Mesendoderm (in vitro differentiated cells): Measurements from ENCODE around the gene IL15.

Source experiments
- DNase-seq: peaks from one replicate; pipeline ENCODE4 v3.0.0; 2013
- H2AK5ac ChIP-seq: 2 replicates; pipeline ENCODE4 v1.6.1; 2013; ENCODE audit warnings: low read length, inconsistent platforms
- H2BK120ac ChIP-seq: 2 replicates; pipeline ENCODE4 v1.6.1; 2013; ENCODE audit warnings: low read depth, mild to moderate bottlenecking, low read length, moderate library complexity, mixed read lengths
- H2BK15ac ChIP-seq: replicated peaks from 2 replicates; pipeline ENCODE4 v1.6.1; 2013; ENCODE audit warnings: low read depth, mild to moderate bottlenecking, moderate library complexity
- H2BK5ac ChIP-seq: 2 replicates; pipeline ENCODE4 v1.6.1; 2013; ENCODE audit warnings: low read length, inconsistent platforms
- H3K18ac ChIP-seq: 2 replicates; pipeline ENCODE4 v1.6.1; 2013; ENCODE audit warnings: mild to moderate bottlenecking, low read length, mixed read lengths
- H3K23ac ChIP-seq: one replicate; pipeline ENCODE4 v1.6.1; 2013; ENCODE audit warnings: low read length
- H3K27ac ChIP-seq: 2 replicates; pipeline ENCODE4 v1.5.1; 2013; ENCODE audit warnings: low read depth, mild to moderate bottlenecking, inconsistent platforms, low read length, moderate library complexity
- H3K27me3 ChIP-seq: 2 replicates; pipeline ENCODE4 v1.6.1; 2013; ENCODE audit warnings: low read length, control low read depth, mild to moderate bottlenecking, inconsistent platforms; ENCODE audit not compliant: insufficient read depth, poor library complexity
- H3K36me3 ChIP-seq: 2 replicates; pipeline ENCODE4 v1.6.1; 2013; ENCODE audit warnings: low read length, inconsistent platforms; ENCODE audit not compliant: control insufficient read depth, insufficient read depth
- H3K4ac ChIP-seq: one replicate; pipeline ENCODE4 v1.6.1; 2013; ENCODE audit warnings: low read depth, mild to moderate bottlenecking, low read length, moderate library complexity
- H3K4me1 ChIP-seq: 2 replicates; pipeline ENCODE4 v1.6.1; 2013; ENCODE audit warnings: low read depth, low read length, inconsistent platforms; ENCODE audit not compliant: control insufficient read depth
- H3K4me2 ChIP-seq: 2 replicates; pipeline ENCODE4 v1.6.1; 2013; ENCODE audit warnings: low read length
- H3K4me3 ChIP-seq: 2 replicates; pipeline ENCODE4 v1.5.1; 2013; ENCODE audit warnings: mild to moderate bottlenecking, low read length
- H3K56ac ChIP-seq: one replicate; pipeline ENCODE4 v1.6.1; 2013; ENCODE audit warnings: low read length
- H3K79me1 ChIP-seq: 2 replicates; pipeline ENCODE4 v1.6.1; 2013; ENCODE audit warnings: low read length, inconsistent platforms
- H3K79me2 ChIP-seq: 2 replicates; pipeline ENCODE4 v1.6.1; 2013; ENCODE audit warnings: mild to moderate bottlenecking, low read length; ENCODE audit not compliant: control insufficient read depth, insufficient read depth
- H3K9ac ChIP-seq: 2 replicates; pipeline ENCODE4 v1.6.1; 2013; ENCODE audit warnings: low read length, inconsistent platforms
- H4K5ac ChIP-seq: one replicate; pipeline ENCODE4 v1.6.1; 2013; ENCODE audit warnings: low read length
- H4K8ac ChIP-seq: one replicate; pipeline ENCODE4 v1.6.1; 2013; ENCODE audit warnings: low read depth, mild to moderate bottlenecking, control low read depth, low read length, moderate library complexity
- WGBS: extraction: QIAGEN DNeasy Blood & Tissue Kit; methylation state at CpG from one replicate; pipeline ENCODE4 v1.1.7; 2013; ENCODE audit warnings: low lambda C conversion rate, missing lambda C conversion rate; ENCODE audit not compliant: insufficient coverage; ENCODE audit errors: extremely low coverage; 5-methylcytosine and 5-hydroxymethylcytosine counted together

The IL15 gene

DNA sequence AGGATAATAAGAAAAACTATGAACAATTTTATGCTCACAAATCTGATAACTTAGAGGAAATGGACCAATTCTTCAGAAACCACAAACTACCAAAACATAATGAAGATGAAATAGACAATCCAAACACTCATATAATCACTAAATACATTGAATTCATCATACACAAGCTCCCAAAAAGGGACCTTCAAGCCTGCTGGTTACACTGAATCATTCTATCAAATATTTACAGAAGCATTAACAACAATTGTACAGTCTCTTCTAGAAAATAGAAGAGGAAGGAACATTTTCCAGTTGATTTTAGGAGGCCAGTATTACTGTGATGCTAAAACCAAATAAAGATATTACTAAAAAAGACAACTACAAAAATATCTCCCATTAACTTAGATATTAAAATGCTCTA lies 88.3 kb downstream of the IL15 start:
- no peaks in the 10 kb centered on the region for H3K27me3 ChIP-seq

DNA sequence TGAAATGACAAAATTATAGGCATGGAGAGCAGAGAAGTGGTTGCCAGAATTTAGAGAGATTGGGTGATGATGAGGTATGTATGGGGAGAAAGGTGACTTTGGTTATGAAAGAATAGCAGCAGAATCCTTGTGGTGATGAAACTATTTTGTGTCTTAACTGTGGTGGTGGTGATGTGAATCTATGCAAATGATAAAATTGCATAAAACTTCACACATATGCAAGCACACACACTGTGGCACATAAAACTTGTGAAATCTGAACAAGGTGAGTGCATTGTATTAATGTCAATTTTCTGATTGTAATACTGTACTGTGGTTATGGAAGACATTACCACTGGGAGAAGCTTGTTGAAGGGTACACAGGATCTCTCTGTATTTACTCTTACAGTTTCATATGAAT lies 91.0 kb downstream of the IL15 start:
- no peaks in the 10 kb centered on the region for H3K4me1 ChIP-seq

More for the DNA sequence above, 88.3 kb downstream of the IL15 start:
- Histone ChIP-seq H3K23ac (no peak overlapping the region), H3K4ac (no peak overlapping the region), H2BK5ac (no peak overlapping the region), H3K9ac (no peak overlapping the region), H3K79me1 (no peaks in the 10 kb centered on the region), H3K79me2 (no peaks in the 10 kb centered on the region), H4K8ac (no peak overlapping the region), H2BK15ac (no peak overlapping the region), H2BK120ac (no peak overlapping the region), H3K18ac (no peak overlapping the region), H3K4me2 (no peak overlapping the region), H3K27ac (no peak overlapping the region), H3K4me3 (no peak overlapping the region), H2AK5ac (no peak overlapping the region), H3K4me1 (no peaks in the 10 kb centered on the region), H4K5ac (no peak overlapping the region), H3K56ac (no peak overlapping the region), H3K36me3 (no peaks in the 10 kb centered on the region)
- no peak for DNase-seq

DNA sequence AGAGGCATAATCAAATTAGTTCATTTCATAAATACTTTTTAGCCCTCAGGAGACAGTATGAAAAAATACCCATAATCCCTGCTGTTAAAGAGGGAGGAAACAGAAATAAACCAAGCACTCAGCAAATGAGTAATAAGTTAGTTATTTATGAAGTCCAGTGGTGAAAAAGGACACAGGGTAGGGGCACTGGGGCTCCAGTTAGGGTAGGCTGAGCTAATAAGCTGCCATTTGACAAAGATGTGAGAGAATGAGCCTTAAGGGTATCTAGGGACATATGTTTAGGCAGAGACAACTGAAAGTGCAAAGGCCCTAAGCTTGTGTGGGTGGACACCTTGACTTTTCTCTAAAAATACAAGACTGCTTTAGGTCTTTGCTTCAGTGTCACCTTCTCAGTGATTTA lies 94.4 kb downstream of the IL15 start:
- H2BK5ac ChIP-seq, result no peak overlapping the region
- H3K18ac ChIP-seq, result no peak overlapping the region
- no peak overlapping the region for H3K4ac ChIP-seq
- no peak overlapping the region for H3K4me2 ChIP-seq
- no peak overlapping the region for H2BK15ac ChIP-seq
- no peak overlapping the region for H3K23ac ChIP-seq
- no peak overlapping the region for H2BK120ac ChIP-seq
- no peaks in the 10 kb centered on the region for H3K79me1 ChIP-seq
- no peak overlapping the region for H3K4me3 ChIP-seq
- H3K9ac ChIP-seq, result no peak overlapping the region
- no peaks in the 10 kb centered on the region for H3K36me3 ChIP-seq
- no peak overlapping the region for H3K56ac ChIP-seq
- no peaks in the 10 kb centered on the region for H3K4me1 ChIP-seq
- no peak overlapping the region for H3K27ac ChIP-seq
- no peak overlapping the region for H4K5ac ChIP-seq
- no peak overlapping the region for H4K8ac ChIP-seq
- no peaks in the 10 kb centered on the region for H3K79me2 ChIP-seq
- no peak overlapping the region for H2AK5ac ChIP-seq
- no peak for DNase-seq
- no peaks in the 10 kb centered on the region for H3K27me3 ChIP-seq

More for the DNA sequence above, 91.0 kb downstream of the IL15 start:
- H3K79me2 ChIP-seq, result no peaks in the 10 kb centered on the region
- H4K8ac ChIP-seq, result no peak overlapping the region
- DNase-seq, result no peak
- H3K27ac ChIP-seq, result no peak overlapping the region
- no peak overlapping the region for H3K23ac ChIP-seq
- no peak overlapping the region for H3K9ac ChIP-seq
- H3K56ac ChIP-seq, result no peak overlapping the region
- no peaks in the 10 kb centered on the region for H3K36me3 ChIP-seq
- no peak overlapping the region for H3K4me2 ChIP-seq
- H3K79me1 ChIP-seq, result no peaks in the 10 kb centered on the region
- H3K4ac ChIP-seq, result no peak overlapping the region
- no peaks in the 10 kb centered on the region for H3K27me3 ChIP-seq
- no peak overlapping the region for H2BK5ac ChIP-seq
- H3K4me3 ChIP-seq, result no peak overlapping the region
- H3K18ac ChIP-seq, result no peak overlapping the region
- H2AK5ac ChIP-seq, result no peak overlapping the region
- H4K5ac ChIP-seq, result no peak overlapping the region
- H2BK15ac ChIP-seq, result no peak overlapping the region
- no peak overlapping the region for H2BK120ac ChIP-seq

GRCh38 chr4:141731481-141731880 lies 95.1 kb downstream of the IL15 start:
- Histone ChIP-seq H3K23ac (no peak overlapping the region), H3K4me2 (no peak overlapping the region), H2BK5ac (no peak overlapping the region), H4K5ac (no peak overlapping the region), H3K4me1 (no peaks in the 10 kb centered on the region), H3K27me3 (no peaks in the 10 kb centered on the region), H2BK120ac (no peak overlapping the region), H3K79me2 (no peaks in the 10 kb centered on the region), H3K18ac (no peak overlapping the region), H3K4me3 (no peak overlapping the region), H3K79me1 (no peaks in the 10 kb centered on the region), H3K27ac (no peak overlapping the region), H4K8ac (no peak overlapping the region), H2BK15ac (no peak overlapping the region), H3K36me3 (no peaks in the 10 kb centered on the region), H3K56ac (no peak overlapping the region), H2AK5ac (no peak overlapping the region), H3K4ac (no peak overlapping the region), H3K9ac (no peak overlapping the region)
- DNase-seq, result no peak
- WGBS, result no CpG with 5 or more reads among the region's 4 CpGs

- no peaks in the 10 kb centered on the region for H3K79me1 ChIP-seq
- H2BK120ac ChIP-seq, result no peak overlapping the region
Measured at GRCh38 chr4:141739636-141740035, 103.3 kb downstream of the IL15 start.

DNA sequence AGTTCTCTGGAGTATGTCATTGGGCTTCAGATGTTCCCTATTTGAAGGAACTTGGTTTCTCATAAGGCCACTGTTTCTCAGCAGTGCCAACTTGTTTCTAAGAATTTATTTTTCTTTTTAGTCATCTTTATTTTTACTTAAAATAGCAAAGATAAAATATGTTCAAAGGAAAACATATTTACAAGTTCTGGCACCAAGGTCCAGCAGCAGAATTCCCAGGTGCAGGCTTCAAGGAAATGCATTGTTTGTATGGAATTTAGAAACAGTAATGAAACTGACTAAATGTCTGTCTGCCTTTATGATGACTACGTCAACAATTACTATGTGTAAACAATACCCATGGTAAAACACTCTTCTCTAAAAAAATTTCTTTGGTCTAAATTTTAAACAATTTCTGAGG lies 109.6 kb downstream of the IL15 start:
- Histone ChIP-seq H2BK15ac (no peak overlapping the region), H2AK5ac (no peak overlapping the region), H3K9ac (no peak overlapping the region), H3K4ac (no peak overlapping the region), H3K4me1 (no peaks in the 10 kb centered on the region), H3K4me3 (no peak overlapping the region), H4K5ac (no peak overlapping the region), H3K4me2 (no peak overlapping the region), H3K27me3 (no peaks in the 10 kb centered on the region), H3K27ac (no peak overlapping the region), H4K8ac (no peak overlapping the region), H3K23ac (no peak overlapping the region), H3K56ac (no peak overlapping the region), H3K18ac (no peak overlapping the region), H3K36me3 (no peaks in the 10 kb centered on the region), H3K79me2 (no peaks in the 10 kb centered on the region), H3K79me1 (no peaks in the 10 kb centered on the region), H2BK120ac (no peak overlapping the region), H2BK5ac (no peak overlapping the region)
- DNase-seq, result no peak
- WGBS, result no CpG with 5 or more reads among the region's 1 CpG

More at GRCh38 chr4:141739636-141740035, 103.3 kb downstream of the IL15 start:
- Histone ChIP-seq H4K8ac (no peak overlapping the region), H3K27ac (no peak overlapping the region), H3K23ac (no peak overlapping the region), H2BK15ac (no peak overlapping the region), H3K4me2 (no peak overlapping the region), H3K56ac (no peak overlapping the region), H2BK5ac (no peak overlapping the region), H3K4ac (no peak overlapping the region), H3K27me3 (no peaks in the 10 kb centered on the region), H3K18ac (no peak overlapping the region), H2AK5ac (no peak overlapping the region), H3K79me2 (no peaks in the 10 kb centered on the region), H3K9ac (no peak overlapping the region), H4K5ac (no peak overlapping the region), H3K4me1 (no peaks in the 10 kb centered on the region), H3K4me3 (no peak overlapping the region), H3K36me3 (no peaks in the 10 kb centered on the region)
- DNase-seq, result no peak
